AG09309 (cell line): ENCODE results near the gene GPATCH3.

Experiments
- DNase-seq: peaks from one replicate; pipeline ENCODE4 v3.0.0-alpha.2; 2010; ENCODE audit warnings: low read depth
- H3K4me3 ChIP-seq: 2 replicates; pipeline ENCODE4 v1.5.1; 2011; ENCODE audit warnings: mild to moderate bottlenecking, low read depth, low read length, moderate library complexity; ENCODE audit not compliant: control insufficient read depth
- CTCF ChIP-seq: IDR thresholded peaks from 2 replicates; pipeline ENCODE4 v1.5.1; 2011; ENCODE audit warnings: mild to moderate bottlenecking, low read depth, low read length, inconsistent platforms; ENCODE audit not compliant: insufficient read depth, control insufficient read depth; ENCODE audit errors: missing control alignments

Gene GPATCH3

GRCh38 chr1:26907071-26907917 lies 7.0 kb upstream of the GPATCH3 start:
- peak; percentile 70 for DNase-seq
- TF ChIP-seq CTCF = no peak
- no peak overlapping the region for H3K4me3 ChIP-seq

- H3K4me3 ChIP-seq = peak overlapping the region; percentile 70
- TF ChIP-seq CTCF = no peak
- no peak for DNase-seq
Observed at GRCh38 chr1:26900815-26901511, 696 bp upstream of the GPATCH3 start.

GRCh38 chr1:26897351-26897750 lies 2.9 kb downstream of the GPATCH3 start:
- DNase-seq = no peak
- TF ChIP-seq CTCF = no peak
- no peak overlapping the region for H3K4me3 ChIP-seq

GRCh38 chr1:26894263-26894662 lies 6.0 kb downstream of the GPATCH3 start:
- no peak overlapping the region for H3K4me3 ChIP-seq
- no peak for DNase-seq
- no peak for TF ChIP-seq CTCF

- peak overlapping the region; percentile 96 for H3K4me3 ChIP-seq
- DNase-seq = no peak
- no peak for TF ChIP-seq CTCF
Observed at GRCh38 chr1:26890467-26890796, 9.8 kb downstream of the GPATCH3 start.

- peak; percentile 39 for DNase-seq
- no peak for TF ChIP-seq CTCF
- H3K4me3 ChIP-seq = peak within 1 kb of the TSS; percentile 96
Observed at GRCh38 chr1:26889551-26890466, 10.5 kb downstream of the GPATCH3 start, which contains the start of gene GPN2. GPN2 (minus strand) TSS chr1:26890283; CDS start chr1:26890096, 187 bp downstream.
